ENCODE data around the gene ARHGAP26. TPM values are rescaled to one million over a fixed set of nuclear protein-coding genes. Genes with fewer than 3 reads are reported as not detected.

Gene ARHGAP26
- polyA plus RNA-seq, 3 donors = 9.5 to 14.5 (median 14.4) TPM

- no peak for DNase-seq
Measured at GRCh38 chr5:143268388-143268787, 498.2 kb downstream of the ARHGAP26 start.

GRCh38 chr5:143271431-143271830 lies 501.3 kb downstream of the ARHGAP26 start:
- DNase-seq = no peak

- DNase-seq = no peak
Measured at GRCh38 chr5:143274952-143275351, 504.8 kb downstream of the ARHGAP26 start.

GRCh38 chr5:143275512-143276363 lies 505.6 kb downstream of the ARHGAP26 start:
- DNase-seq = no peak

GRCh38 chr5:143277536-143277935 lies 507.4 kb downstream of the ARHGAP26 start:
- DNase-seq = no peak

Other genes starting within 250 kb of the ARHGAP26 start
- gene FGF1, start 84.3 kb upstream of the ARHGAP26 start, polyA plus RNA-seq (ENCODE audit: insufficient read length in 3 of 3) = 10 to 100 TPM; 15.2 to 19.0 (median 18.9) TPM

Measured in renal pelvis (tissue), 4 donors.